Keratinocyte (primary cell): ENCODE data around the gene GPC5.

ENCODE experiments used
- EZH2 ChIP-seq: IDR thresholded peaks from one replicate; pipeline ENCODE4 v1.6.1; 2012; ENCODE audit warnings: inconsistent platforms, mild to moderate bottlenecking, low read length, moderate library complexity
- TF ChIP-seq, protein P1 (sequence below), 3 experiments: IDR thresholded peaks in 1 of 3; conservative IDR thresholded peaks in 1 of 3; optimal IDR thresholded peaks in 1 of 3; 2 replicates in 2 of 3; 3 replicates in 1 of 3; pipeline versions ENCODE3 to v1.5.1; 2011; ENCODE audit warnings: low read length in 3 of 3, mild to moderate bottlenecking in 3 of 3, moderate library complexity in 2 of 3, control low read depth in 1 of 3, inconsistent platforms in 1 of 3; ENCODE audit not compliant: insufficient read depth in 2 of 3; ENCODE audit errors: extremely low read depth in 1 of 3

DNA sequence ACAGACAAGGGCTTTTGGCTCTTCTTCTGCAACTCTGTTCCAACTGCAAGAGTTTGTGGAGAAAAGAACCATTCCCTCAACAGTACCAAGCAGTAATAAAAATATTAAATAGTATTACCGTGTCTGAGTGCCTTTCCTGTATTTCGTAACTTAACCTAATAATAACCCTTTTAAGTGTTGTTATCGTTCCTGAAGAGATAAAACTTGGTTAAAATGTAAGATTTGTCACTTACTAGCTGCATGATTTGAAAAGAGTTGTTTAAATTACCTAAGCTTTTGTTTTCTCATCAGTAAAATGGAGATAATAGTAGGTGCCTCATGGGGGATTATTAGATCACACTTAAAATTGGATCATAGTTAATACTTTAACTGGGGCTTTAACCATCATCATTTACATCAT lies 447.2 kb downstream of the GPC5 start:
- no peak for TF ChIP-seq EZH2
- TF ChIP-seq, protein P1, sequence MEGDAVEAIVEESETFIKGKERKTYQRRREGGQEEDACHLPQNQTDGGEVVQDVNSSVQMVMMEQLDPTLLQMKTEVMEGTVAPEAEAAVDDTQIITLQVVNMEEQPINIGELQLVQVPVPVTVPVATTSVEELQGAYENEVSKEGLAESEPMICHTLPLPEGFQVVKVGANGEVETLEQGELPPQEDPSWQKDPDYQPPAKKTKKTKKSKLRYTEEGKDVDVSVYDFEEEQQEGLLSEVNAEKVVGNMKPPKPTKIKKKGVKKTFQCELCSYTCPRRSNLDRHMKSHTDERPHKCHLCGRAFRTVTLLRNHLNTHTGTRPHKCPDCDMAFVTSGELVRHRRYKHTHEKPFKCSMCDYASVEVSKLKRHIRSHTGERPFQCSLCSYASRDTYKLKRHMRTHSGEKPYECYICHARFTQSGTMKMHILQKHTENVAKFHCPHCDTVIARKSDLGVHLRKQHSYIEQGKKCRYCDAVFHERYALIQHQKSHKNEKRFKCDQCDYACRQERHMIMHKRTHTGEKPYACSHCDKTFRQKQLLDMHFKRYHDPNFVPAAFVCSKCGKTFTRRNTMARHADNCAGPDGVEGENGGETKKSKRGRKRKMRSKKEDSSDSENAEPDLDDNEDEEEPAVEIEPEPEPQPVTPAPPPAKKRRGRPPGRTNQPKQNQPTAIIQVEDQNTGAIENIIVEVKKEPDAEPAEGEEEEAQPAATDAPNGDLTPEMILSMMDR (optimal IDR thresholded peaks at IDR 0.05 in 1 of 3, IDR thresholded peaks at IDR 0.05 in 1 of 3, conservative IDR thresholded peaks at IDR 0.05 in 1 of 3; ENCODE audit: extremely low read depth in 1 of 3, insufficient read depth in 2 of 3, low read length in 3 of 3) = no peak
